Right renal pelvis (tissue), 4 donors: ENCODE results near the gene CD72. TPM values are rescaled to one million over a fixed set of nuclear protein-coding genes. Genes with fewer than 3 reads are reported as not detected.
"Not testable (repeated sequence)": the region's sequence is repeated elsewhere in the genome, so short reads cannot be mapped to it uniquely, and the experiment has no call there.

Experiments
- DNase-seq, 4 donors: peaks; one replicate each; pipeline ENCODE4 v3.0.0-alpha.2; 2013; ENCODE audit warnings: low read depth in 4 of 4, low spot score in 3 of 4, missing footprints in 1 of 4
- polyA plus RNA-seq, 4 donors: library from polyadenylated mRNA; unstranded; fragments of 120-200 nt; gene quantifications; one replicate each; pipeline ENCODE4 v1.2.1, GENCODE V29; 2013; ENCODE audit not compliant: insufficient read length in 4 of 4

CD72 gene
- polyA plus RNA-seq, 4 donors: 2.5 to 3.3 (median 2.7) TPM

- DNase-seq: no peak
These were observed 19.2 kb downstream of the CD72 start for GRCh38 chr9:35598866-35599590.

GRCh38 chr9:35596907-35597306 is 21.3 kb downstream of the CD72 start:
- not testable (repeated sequence) for DNase-seq

- DNase-seq: no peak
These were observed 23.7 kb downstream of the CD72 start for GRCh38 chr9:35594471-35594870.

- no peak for DNase-seq
These were observed 24.6 kb downstream of the CD72 start for GRCh38 chr9:35593581-35593980.

- DNase-seq: not testable (repeated sequence)
These were observed 29.7 kb downstream of the CD72 start for GRCh38 chr9:35588506-35588905.

- not testable (repeated sequence) for DNase-seq
These were observed 33.5 kb downstream of the CD72 start for GRCh38 chr9:35584681-35585080.

GRCh38 chr9:35583521-35583920 is 34.7 kb downstream of the CD72 start:
- not testable (repeated sequence) for DNase-seq

- DNase-seq: not testable (repeated sequence)
These were observed 38.5 kb downstream of the CD72 start for GRCh38 chr9:35579659-35580227.

GRCh38 chr9:35579130-35579529 is 39.1 kb downstream of the CD72 start:
- no peak for DNase-seq

GRCh38 chr9:35577486-35577885 is 40.7 kb downstream of the CD72 start:
- DNase-seq: no peak

- no peak for DNase-seq
These were observed 42.7 kb downstream of the CD72 start for GRCh38 chr9:35575478-35575877.

GRCh38 chr9:35574578-35575122 is 43.6 kb downstream of the CD72 start:
- DNase-seq: no peak

GRCh38 chr9:35570709-35571504 is 47.3 kb downstream of the CD72 start:
- no peak for DNase-seq

GRCh38 chr9:35569206-35569605 is 49.0 kb downstream of the CD72 start:
- no peak for DNase-seq

GRCh38 chr9:35568196-35568595 is 50.0 kb downstream of the CD72 start:
- no peak for DNase-seq

- DNase-seq: no peak
These were observed 51.8 kb downstream of the CD72 start for GRCh38 chr9:35566417-35566816.

- no peak for DNase-seq
These were observed 53.6 kb downstream of the CD72 start for GRCh38 chr9:35564658-35565061.

GRCh38 chr9:35563791-35564197 is 54.4 kb downstream of the CD72 start:
- DNase-seq: no peak

- no peak for DNase-seq
These were observed 55.1 kb downstream of the CD72 start for GRCh38 chr9:35562895-35563780.
